Activated CD8-positive, alpha-beta T cell treated with anti-CD3 and anti-CD28 coated beads, Interleukin-2, amount 10 ng/mL, durations not matched to agents 7 days and 5 days (primary cell): Measurements from ENCODE around the gene FMN2. TPM values are rescaled to one million over a fixed set of nuclear protein-coding genes. Genes with fewer than 3 reads are reported as not detected.

ENCODE experiments used
- ATAC-seq: fragments of 150-1000 bp; cut with Tn5 transposase; one replicate; pipeline ENCODE4 v1.10.0; 2021; ENCODE audit warnings: moderate library complexity
- CTCF ChIA-PET: fragments of 350-600 bp; sonication (Branson Sonifier 250); formaldehyde crosslinking; loops from one replicate; lab custom pipeline; 2021; ENCODE audit warnings: antibody characterized with exemption; lab: Charles Lee
- POLR2A ChIA-PET: fragments of 350-600 bp; sonication (Branson Sonifier 250); formaldehyde crosslinking; loops from one replicate; lab custom pipeline; 2021; ENCODE audit warnings: antibody characterized with exemption; lab: Charles Lee
- DNase-seq: peaks from one replicate; pipeline ENCODE4 v3.0.0-alpha.2; 2020
- H3K27ac Mint-ChIP-seq: one replicate; pipeline ENCODE4 v1.8.0; 2021; ENCODE audit warnings: mild to moderate bottlenecking, mixed read lengths
- H3K27me3 Mint-ChIP-seq: one replicate; pipeline ENCODE4 v1.8.0; 2021; ENCODE audit warnings: low read depth, mixed read lengths
- H3K36me3 Mint-ChIP-seq: one replicate; pipeline ENCODE4 v1.8.0; 2021; ENCODE audit warnings: low read depth, mixed read lengths
- H3K4me1 Mint-ChIP-seq: one replicate; pipeline ENCODE4 v1.8.0; 2021; ENCODE audit warnings: low read depth, mixed read lengths
- H3K4me3 Mint-ChIP-seq: one replicate; pipeline ENCODE4 v1.8.0; 2021; ENCODE audit warnings: mild to moderate bottlenecking, mixed read lengths
- H3K9me3 Mint-ChIP-seq: one replicate; pipeline ENCODE4 v1.8.0; 2022; ENCODE audit warnings: mixed read lengths; ENCODE audit not compliant: insufficient read depth
- total RNA-seq, 2 experiments: library from RNA; stranded (reverse); gene quantifications; one replicate each; pipeline ENCODE4 v1.2.3, GENCODE V29; 2021

The FMN2 gene
- total RNA-seq, 2 experiments from 2014 or later, result not detected

DNA sequence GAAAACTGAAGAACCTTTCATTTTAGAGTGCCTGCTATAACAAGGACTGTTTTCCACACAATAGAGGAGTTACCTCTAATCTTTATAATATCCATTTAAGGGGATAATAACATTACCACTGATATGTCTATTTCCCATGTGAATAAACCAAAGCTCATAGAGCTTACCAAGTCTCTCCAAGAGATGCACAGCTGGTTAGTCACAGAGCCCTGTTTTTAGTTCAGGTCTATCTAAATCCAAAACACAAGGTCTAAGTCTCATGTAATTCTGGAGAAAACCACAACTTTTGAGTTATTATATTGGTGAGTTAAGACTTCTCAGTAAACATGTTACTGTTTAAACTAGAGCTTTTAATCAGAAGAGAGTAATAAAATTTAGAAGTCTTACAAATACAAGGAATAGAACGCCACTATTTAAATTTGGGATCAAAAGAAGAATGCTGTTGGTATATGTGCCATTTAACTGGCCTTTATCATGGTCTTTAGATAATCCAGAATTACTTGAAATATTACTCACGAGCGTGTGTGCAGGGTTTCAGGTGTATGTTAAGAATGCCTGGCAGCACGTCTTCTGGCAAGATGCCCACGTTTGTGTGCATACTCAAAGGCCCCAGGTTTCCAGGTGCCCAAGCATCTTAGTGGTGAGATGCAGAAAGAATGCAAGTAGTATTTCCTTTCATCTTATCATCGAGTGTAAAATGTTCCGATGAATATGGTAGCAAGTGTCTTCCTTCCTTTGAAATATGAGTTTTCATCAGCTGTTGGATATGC is 190.6 kb downstream of the FMN2 start:
- DNase-seq (no peak), ATAC-seq (no peak)
- Mint-ChIP-seq H3K4me1 (no peaks in the 10 kb centered on the region), H3K27ac (no peak overlapping the region), H3K4me3 (no peak overlapping the region), H3K27me3 (no peaks in the 10 kb centered on the region), H3K36me3 (no peaks in the 10 kb centered on the region), H3K9me3 (no peaks in the 10 kb centered on the region)
- ChIA-PET POLR2A (no interaction called here), CTCF (no interaction called here)

DNA sequence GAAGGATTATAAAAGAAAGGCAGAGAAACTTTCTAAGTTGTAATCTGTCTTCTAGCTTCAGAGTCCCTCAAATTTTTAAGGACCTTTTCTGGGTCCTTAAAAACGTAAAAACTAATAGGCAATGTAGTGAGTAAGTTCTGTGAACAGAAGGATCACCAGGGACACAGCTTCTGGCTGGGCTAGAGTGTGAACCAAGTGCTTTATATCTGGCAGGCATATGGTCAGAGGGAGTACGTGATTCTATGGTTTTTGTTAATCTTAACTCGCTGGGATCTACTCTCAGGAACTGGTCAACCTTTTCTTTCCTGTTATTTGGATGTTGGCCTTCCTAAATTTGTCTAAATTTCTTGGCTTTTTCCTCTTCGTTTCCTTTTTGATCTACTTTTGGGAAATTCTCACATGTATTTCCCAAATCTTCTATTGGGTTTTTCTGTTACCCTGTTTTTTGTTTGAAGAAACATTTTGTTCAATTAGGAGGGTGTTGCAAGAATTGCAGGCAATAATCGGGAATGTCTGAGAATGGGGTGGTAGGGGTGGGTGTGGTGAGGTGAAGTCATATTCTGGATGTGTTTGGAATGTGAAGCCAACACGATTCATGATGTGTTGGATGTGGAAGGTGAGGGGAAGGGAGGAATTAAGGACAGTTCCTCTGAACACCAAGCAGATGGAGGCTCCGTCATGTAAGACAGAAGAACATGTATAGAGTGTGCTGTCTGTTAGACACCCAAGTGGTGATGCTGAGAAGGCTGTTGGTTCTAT is 193.2 kb downstream of the FMN2 start:
- H3K9me3 Mint-ChIP-seq, result no peaks in the 10 kb centered on the region
- no peak overlapping the region for H3K27ac Mint-ChIP-seq
- no peak for DNase-seq
- H3K4me3 Mint-ChIP-seq, result no peak overlapping the region
- ChIA-PET POLR2A (no interaction called here), CTCF (no interaction called here)
- H3K4me1 Mint-ChIP-seq, result no peaks in the 10 kb centered on the region
- no peaks in the 10 kb centered on the region for H3K27me3 Mint-ChIP-seq
- H3K36me3 Mint-ChIP-seq, result no peaks in the 10 kb centered on the region
- no peak for ATAC-seq

DNA sequence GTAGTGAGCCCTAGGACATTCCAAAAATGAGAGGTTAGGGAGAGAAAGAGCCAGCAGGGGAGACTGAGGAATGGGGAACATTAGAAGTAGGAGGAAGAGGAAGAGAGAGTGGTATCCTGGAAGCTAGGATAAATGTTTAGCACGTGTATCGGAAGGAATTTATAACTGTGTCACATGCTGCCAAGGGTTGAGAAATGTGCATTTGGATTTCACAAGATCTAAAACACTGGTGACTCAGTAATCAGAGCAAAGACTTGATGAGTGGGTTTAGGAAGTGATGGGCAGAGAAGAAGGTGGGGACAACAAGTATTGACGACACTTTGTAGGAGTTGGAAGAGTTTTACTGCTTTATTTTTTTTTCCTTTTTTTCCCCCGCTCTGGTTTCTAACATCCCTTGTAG is 193.9 kb downstream of the FMN2 start:
- Mint-ChIP-seq H3K4me1 (no peaks in the 10 kb centered on the region), H3K9me3 (no peaks in the 10 kb centered on the region), H3K36me3 (no peaks in the 10 kb centered on the region), H3K4me3 (no peak overlapping the region), H3K27me3 (no peaks in the 10 kb centered on the region), H3K27ac (no peak overlapping the region)
- DNase-seq, result no peak
- ChIA-PET CTCF (no interaction called here), POLR2A (no interaction called here)
- no peak for ATAC-seq

DNA sequence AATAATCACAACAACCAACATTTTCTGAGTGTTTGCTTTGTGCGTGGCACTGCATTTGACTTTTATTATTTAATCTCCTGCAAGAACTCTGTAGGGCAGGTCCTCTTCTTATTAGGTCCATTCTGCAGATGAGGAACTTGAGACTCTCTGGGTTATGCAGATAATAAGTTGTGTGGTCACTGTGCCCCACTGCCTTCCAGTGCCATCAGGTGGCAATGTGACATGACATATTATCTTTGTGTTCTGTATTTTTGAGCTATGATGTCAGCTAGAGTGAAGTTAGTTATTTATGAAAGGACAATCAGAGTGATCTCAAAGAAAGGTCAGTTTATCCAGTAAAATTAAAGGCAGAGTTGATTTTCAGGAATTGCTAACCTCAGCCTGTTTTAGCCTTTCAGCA is 196.0 kb downstream of the FMN2 start:
- H3K4me1 Mint-ChIP-seq, result no peaks in the 10 kb centered on the region
- DNase-seq (no peak), ATAC-seq (no peak)
- POLR2A ChIA-PET, result no interaction called here
- H3K27ac Mint-ChIP-seq, result no peak overlapping the region
- CTCF ChIA-PET, result no interaction called here
- no peaks in the 10 kb centered on the region for H3K36me3 Mint-ChIP-seq
- H3K27me3 Mint-ChIP-seq, result no peaks in the 10 kb centered on the region
- no peak overlapping the region for H3K4me3 Mint-ChIP-seq
- H3K9me3 Mint-ChIP-seq, result no peaks in the 10 kb centered on the region

DNA sequence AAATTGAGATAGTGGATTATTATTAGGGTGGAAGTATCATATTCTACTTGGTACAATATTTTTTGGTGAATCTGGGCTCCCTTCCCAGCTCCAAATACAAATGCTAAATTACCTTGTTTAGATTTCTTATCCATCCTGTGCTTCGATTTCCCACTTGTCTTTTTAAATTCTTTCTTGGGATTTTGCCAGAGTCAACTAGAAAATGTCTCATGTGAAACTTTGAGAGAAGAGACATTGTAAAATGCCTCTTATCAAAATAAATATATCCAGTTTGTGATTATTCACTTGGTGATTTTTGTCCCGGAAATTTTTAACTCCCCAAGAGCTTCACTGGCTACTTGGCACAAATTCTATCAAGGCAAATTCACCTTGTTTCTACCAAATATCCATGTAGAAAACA is 202.0 kb downstream of the FMN2 start:
- H3K9me3 Mint-ChIP-seq, result no peaks in the 10 kb centered on the region
- no peaks in the 10 kb centered on the region for H3K27me3 Mint-ChIP-seq
- no peaks in the 10 kb centered on the region for H3K4me1 Mint-ChIP-seq
- no peak overlapping the region for H3K27ac Mint-ChIP-seq
- DNase-seq (no peak), ATAC-seq (no peak)
- H3K4me3 Mint-ChIP-seq, result no peak overlapping the region
- no peaks in the 10 kb centered on the region for H3K36me3 Mint-ChIP-seq
- ChIA-PET POLR2A (no interaction called here), CTCF (no interaction called here)

DNA sequence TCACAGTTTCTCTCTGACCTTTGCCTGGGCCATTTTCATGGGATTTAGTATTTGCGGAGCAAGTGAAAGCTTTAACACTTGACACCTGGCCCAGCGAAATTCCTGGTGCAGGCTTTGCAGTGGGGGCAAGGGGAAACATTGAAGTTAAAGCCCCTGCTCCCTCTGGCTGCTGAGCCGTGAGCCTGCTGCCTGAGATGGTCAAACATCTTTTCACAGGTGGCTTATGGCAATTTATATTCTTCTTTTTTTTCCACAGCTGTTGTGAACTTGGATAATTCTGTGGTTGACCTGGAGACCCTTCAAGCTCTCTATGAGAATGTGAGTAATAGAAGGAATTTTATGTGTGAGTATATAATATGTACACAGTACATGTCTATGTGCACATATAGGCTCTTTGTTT is 202.9 kb downstream of the FMN2 start:
- ATAC-seq, result no peak
- no peak for DNase-seq
- Mint-ChIP-seq H3K4me3 (no peak overlapping the region), H3K36me3 (no peaks in the 10 kb centered on the region), H3K9me3 (no peaks in the 10 kb centered on the region), H3K27ac (no peak overlapping the region), H3K4me1 (no peaks in the 10 kb centered on the region), H3K27me3 (no peaks in the 10 kb centered on the region)
- CTCF ChIA-PET, result no interaction called here
- POLR2A ChIA-PET, result no interaction called here

DNA sequence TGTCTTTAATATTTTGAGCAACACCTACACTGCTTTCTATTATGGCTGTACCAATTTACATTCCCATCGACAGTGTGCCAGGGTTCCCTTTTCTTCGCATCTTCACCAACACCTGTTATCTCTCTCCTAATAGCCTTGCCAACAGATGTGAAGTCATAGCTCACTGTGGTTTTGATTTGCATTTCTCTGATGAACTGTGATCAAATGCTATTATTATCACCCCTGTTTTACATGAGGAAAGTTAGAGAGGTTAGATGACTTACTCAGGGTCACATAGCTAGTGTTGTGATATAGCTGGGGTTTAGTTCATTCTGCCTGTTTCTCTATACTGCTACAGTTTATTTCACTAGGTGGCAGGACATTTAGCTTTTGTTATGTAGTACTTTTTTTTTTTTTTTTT is 204.1 kb downstream of the FMN2 start:
- H3K27me3 Mint-ChIP-seq, result no peaks in the 10 kb centered on the region
- no peaks in the 10 kb centered on the region for H3K36me3 Mint-ChIP-seq
- no peak overlapping the region for H3K4me3 Mint-ChIP-seq
- ChIA-PET POLR2A (no interaction called here), CTCF (no interaction called here)
- ATAC-seq (no peak), DNase-seq (no peak)
- no peaks in the 10 kb centered on the region for H3K9me3 Mint-ChIP-seq
- no peaks in the 10 kb centered on the region for H3K4me1 Mint-ChIP-seq
- H3K27ac Mint-ChIP-seq, result no peak overlapping the region

DNA sequence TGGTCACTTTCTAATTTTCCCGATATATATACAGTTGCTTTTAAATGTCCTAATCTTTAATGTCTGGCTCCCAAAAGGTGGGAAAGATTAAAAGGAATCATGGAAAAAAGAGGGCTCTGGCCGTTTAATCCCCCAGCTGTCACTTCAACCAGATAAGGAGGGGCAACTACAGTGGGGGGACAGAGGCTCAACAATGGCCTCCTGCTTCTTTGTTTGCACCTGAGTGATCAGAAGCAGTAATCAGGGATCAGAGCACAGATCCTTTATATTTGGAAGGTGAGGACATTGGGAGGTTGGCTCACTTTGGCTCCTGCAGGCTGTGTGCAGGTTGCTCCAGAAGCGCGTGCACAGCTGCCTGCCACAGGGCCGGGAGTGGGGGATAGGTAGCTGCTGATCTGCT is 212.8 kb downstream of the FMN2 start:
- DNase-seq (no peak), ATAC-seq (no peak)
- ChIA-PET CTCF (no interaction called here), POLR2A (no interaction called here)
- peaks cover 6% of the 10 kb centered on the region for H3K9me3 Mint-ChIP-seq
- no peaks in the 10 kb centered on the region for H3K36me3 Mint-ChIP-seq
- H3K4me1 Mint-ChIP-seq, result no peaks in the 10 kb centered on the region
- H3K27me3 Mint-ChIP-seq, result no peaks in the 10 kb centered on the region
- no peak overlapping the region for H3K4me3 Mint-ChIP-seq
- H3K27ac Mint-ChIP-seq, result no peak overlapping the region

DNA sequence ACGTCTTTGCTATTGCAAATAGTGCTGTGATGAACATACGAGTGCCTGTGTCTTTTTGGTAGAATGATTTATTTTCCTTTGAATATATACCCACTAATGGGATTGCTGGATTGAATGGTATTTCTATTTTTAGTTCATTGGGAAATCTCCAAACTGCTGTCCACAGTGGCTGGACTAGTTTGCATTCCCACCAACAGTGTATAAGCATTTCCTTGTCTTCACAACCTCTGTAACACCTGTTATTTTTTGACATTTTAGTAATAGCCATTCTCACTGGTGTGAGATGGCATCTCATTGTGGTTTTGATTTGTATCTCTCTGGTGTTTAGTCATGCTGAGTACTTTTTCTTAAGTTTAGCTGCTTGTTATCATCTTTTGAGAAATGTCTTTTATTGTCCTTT is 215.0 kb downstream of the FMN2 start:
- ATAC-seq (no peak), DNase-seq (no peak)
- Mint-ChIP-seq H3K27ac (no peak overlapping the region), H3K9me3 (peaks cover 4% of the 10 kb centered on the region), H3K27me3 (no peaks in the 10 kb centered on the region), H3K4me1 (no peaks in the 10 kb centered on the region), H3K36me3 (no peaks in the 10 kb centered on the region), H3K4me3 (no peak overlapping the region)
- ChIA-PET CTCF (no interaction called here), POLR2A (no interaction called here)

DNA sequence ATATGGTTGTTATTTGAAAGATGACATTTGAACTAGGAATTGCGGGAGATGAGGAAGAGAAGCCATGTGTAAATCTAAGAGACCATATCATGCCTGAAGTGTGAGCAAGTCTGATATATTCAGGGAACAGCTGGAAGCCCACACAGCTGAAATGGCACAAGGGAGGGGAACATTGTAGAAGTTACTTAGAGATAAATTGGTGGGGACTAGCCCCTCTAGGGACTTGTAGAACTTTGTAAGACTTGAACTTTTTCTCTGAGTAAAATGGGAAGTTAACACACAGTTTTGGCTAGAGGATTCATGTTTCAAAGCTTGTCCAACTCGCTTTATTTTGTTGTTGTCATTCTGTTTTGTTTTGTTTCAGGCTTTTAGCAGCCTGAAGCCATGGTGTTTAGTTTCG is 216.4 kb downstream of the FMN2 start:
- H3K27me3 Mint-ChIP-seq, result no peaks in the 10 kb centered on the region
- H3K4me1 Mint-ChIP-seq, result no peaks in the 10 kb centered on the region
- H3K9me3 Mint-ChIP-seq, result no peaks in the 10 kb centered on the region
- H3K4me3 Mint-ChIP-seq, result no peak overlapping the region
- H3K27ac Mint-ChIP-seq, result no peak overlapping the region
- POLR2A ChIA-PET, result no interaction called here
- H3K36me3 Mint-ChIP-seq, result no peaks in the 10 kb centered on the region
- CTCF ChIA-PET, result no interaction called here
- no peak for DNase-seq
- no peak for ATAC-seq

DNA sequence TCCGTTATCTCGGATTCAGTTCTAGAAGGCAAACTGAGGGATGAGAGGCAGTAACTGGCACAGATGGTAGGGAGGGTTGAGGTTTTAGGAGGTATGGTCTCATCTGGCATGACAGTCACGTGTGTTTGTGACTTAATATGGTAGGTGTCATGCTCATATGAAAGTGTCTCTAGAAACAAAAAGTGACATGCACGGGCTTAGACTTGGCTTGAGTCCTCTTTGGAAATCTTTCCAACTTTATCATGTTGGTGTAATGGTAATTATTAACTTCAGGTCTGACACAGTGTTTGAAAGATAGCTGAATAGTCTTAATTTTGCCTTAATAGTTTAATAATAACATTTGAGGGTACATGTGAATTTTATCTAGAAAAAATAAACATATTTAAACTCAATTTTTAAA is 218.1 kb downstream of the FMN2 start:
- Mint-ChIP-seq H3K4me3 (no peak overlapping the region), H3K9me3 (no peaks in the 10 kb centered on the region), H3K36me3 (no peaks in the 10 kb centered on the region), H3K27ac (no peak overlapping the region), H3K27me3 (no peaks in the 10 kb centered on the region), H3K4me1 (no peaks in the 10 kb centered on the region)
- DNase-seq (no peak), ATAC-seq (no peak)
- CTCF ChIA-PET, result no interaction called here
- POLR2A ChIA-PET, result no interaction called here

DNA sequence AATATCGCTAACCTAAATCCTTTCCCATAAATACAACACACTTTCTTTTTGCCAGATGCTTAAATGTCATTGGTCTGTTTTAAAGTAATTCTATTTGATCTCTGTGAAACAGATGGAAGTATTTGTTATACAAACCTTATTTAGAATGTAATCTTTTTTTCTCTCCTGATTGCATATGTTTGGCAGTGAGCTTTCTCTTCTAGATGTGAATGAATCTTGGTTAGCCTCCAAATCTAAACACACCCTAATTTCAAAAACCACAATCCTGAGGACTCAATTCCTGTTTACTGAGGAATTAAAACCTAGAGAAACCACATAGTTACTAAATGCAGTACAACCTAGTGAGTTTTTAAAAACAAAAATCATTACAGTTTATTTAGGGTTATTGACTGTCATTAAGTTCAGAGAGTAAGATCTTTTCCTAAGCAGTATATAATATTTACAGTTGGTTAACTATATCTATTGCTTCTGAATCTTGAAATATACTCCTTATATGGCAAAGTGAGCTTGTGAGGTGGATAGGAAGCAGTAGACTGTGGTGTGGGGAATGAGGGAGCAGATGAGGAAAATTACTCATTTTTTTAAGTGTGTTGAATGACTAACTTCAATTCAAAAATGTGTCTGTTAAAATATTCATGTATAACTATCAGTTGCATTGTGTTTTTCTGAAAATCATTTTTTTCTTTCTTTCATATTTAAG is 218.7 kb downstream of the FMN2 start:
- H3K9me3 Mint-ChIP-seq, result no peaks in the 10 kb centered on the region

More for the DNA sequence above, 218.7 kb downstream of the FMN2 start:
- Mint-ChIP-seq H3K36me3 (no peaks in the 10 kb centered on the region), H3K27me3 (no peaks in the 10 kb centered on the region), H3K4me1 (no peaks in the 10 kb centered on the region), H3K4me3 (no peak overlapping the region), H3K27ac (no peak overlapping the region)
- DNase-seq (no peak), ATAC-seq (no peak)
- POLR2A ChIA-PET, result no interaction called here
- CTCF ChIA-PET, result no interaction called here
